Neutrophil (primary cell): ENCODE data around the gene HENMT1.

Experiments
- H3K27ac ChIP-seq: fragments of 200-600 bp; sonication (generic); 2 replicates; pipeline ENCODE4 v1.5.1; 2016; ENCODE audit warnings: mild to moderate bottlenecking, moderate library complexity
- H3K27me3 ChIP-seq: fragments of 200-600 bp; sonication (generic); 2 replicates; pipeline ENCODE4 v1.6.0; 2016; ENCODE audit warnings: mild to moderate bottlenecking
- H3K36me3 ChIP-seq: fragments of 200-600 bp; sonication (generic); 2 replicates; pipeline ENCODE4 v1.5.1; 2017
- H3K4me1 ChIP-seq, 2 experiments: fragments of 200-600 bp in 1 of 2; sonication (generic) in 1 of 2; 1 replicate in 1 of 2; 2 replicates in 1 of 2; pipeline versions ENCODE4 v1.5.1 to v1.6.1; 2013 to 2016; ENCODE audit warnings: low read depth in 1 of 2, low read length in 1 of 2, mild to moderate bottlenecking in 1 of 2, moderate library complexity in 1 of 2; ENCODE audit not compliant: control insufficient read depth in 1 of 2, insufficient read depth in 1 of 2
- H3K4me3 ChIP-seq, 2 experiments: fragments of 200-600 bp in 1 of 2; sonication (generic) in 1 of 2; 1 replicate in 1 of 2; 2 replicates in 1 of 2; pipeline ENCODE4 v1.5.1; 2013 to 2016; ENCODE audit warnings: low read depth in 1 of 2, low read length in 1 of 2, mild to moderate bottlenecking in 1 of 2, moderate library complexity in 1 of 2
- H3K9me3 ChIP-seq: fragments of 200-600 bp; sonication (generic); 2 replicates; pipeline ENCODE4 v1.5.1; 2016
- CTCF ChIP-seq: fragments of 200-600 bp; sonication (generic); IDR thresholded peaks from 2 replicates; pipeline ENCODE4 v1.5.1; 2016; ENCODE audit warnings: antibody characterized with exemption

The HENMT1 gene

GRCh38 chr1:108628665-108629064 lies 32.2 kb downstream of the HENMT1 start:
- Histone ChIP-seq H3K9me3 (no peaks in the 10 kb centered on the region), H3K4me1 (no peaks in the 10 kb centered on the region), H3K27ac (no peak overlapping the region), H3K27me3 (no peaks in the 10 kb centered on the region), H3K36me3 (peaks cover 59% of the 10 kb centered on the region), H3K4me3 (no peak overlapping the region)
- no peak for TF ChIP-seq CTCF

GRCh38 chr1:108627951-108628350 lies 32.9 kb downstream of the HENMT1 start:
- Histone ChIP-seq H3K27me3 (no peaks in the 10 kb centered on the region), H3K27ac (no peak overlapping the region), H3K36me3 (peaks cover 55% of the 10 kb centered on the region), H3K9me3 (no peaks in the 10 kb centered on the region), H3K4me1 (no peaks in the 10 kb centered on the region), H3K4me3 (no peak overlapping the region)
- TF ChIP-seq CTCF = no peak

GRCh38 chr1:108627256-108627655 lies 33.6 kb downstream of the HENMT1 start:
- H3K27ac ChIP-seq = no peak overlapping the region
- H3K9me3 ChIP-seq = no peaks in the 10 kb centered on the region
- no peak overlapping the region for H3K4me3 ChIP-seq
- peaks cover 53% of the 10 kb centered on the region for H3K36me3 ChIP-seq
- no peak for TF ChIP-seq CTCF
- H3K4me1 ChIP-seq = no peaks in the 10 kb centered on the region
- H3K27me3 ChIP-seq = no peaks in the 10 kb centered on the region

- H3K9me3 ChIP-seq = no peaks in the 10 kb centered on the region
- no peaks in the 10 kb centered on the region for H3K4me1 ChIP-seq
- TF ChIP-seq CTCF = no peak
- H3K27ac ChIP-seq = no peak overlapping the region
- no peak overlapping the region for H3K4me3 ChIP-seq
- no peaks in the 10 kb centered on the region for H3K27me3 ChIP-seq
- H3K36me3 ChIP-seq = peaks cover 48% of the 10 kb centered on the region
Measured at GRCh38 chr1:108624069-108624468, 36.8 kb downstream of the HENMT1 start.

- H3K4me1 ChIP-seq = no peaks in the 10 kb centered on the region
- no peaks in the 10 kb centered on the region for H3K9me3 ChIP-seq
- no peak for TF ChIP-seq CTCF
- H3K4me3 ChIP-seq = no peak overlapping the region
- peaks cover 46% of the 10 kb centered on the region for H3K36me3 ChIP-seq
- H3K27me3 ChIP-seq = no peaks in the 10 kb centered on the region
- H3K27ac ChIP-seq = no peak overlapping the region
Measured at GRCh38 chr1:108617724-108618056, 43.2 kb downstream of the HENMT1 start.
